ENCODE data around the gene SPAG9.

SPAG9 gene

DNA sequence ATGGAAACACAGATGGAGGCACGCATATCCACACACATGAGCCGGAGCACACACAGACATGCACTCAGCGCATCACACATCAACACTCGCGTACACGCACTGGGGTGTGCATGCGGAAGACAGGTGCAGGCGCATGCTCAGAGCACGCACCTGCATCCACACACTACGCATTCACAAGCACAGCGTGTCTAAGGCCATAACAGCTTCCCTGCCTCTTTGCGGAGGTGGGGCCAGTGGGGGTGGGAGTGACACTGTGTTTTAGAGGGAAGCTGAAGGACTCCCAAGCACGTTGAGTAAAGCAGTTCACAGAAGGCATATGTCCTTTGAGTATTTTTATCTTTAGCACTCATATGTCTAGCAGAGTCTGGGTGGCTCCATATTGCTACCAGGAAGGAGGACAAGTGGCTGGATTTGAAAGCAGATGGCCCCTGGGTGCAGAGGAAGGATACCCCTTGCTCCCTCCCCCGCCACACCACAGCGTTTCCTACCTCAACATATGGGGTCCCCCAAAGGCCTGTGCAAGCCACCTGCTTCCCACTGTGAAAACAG lies 185.9 kb downstream of the SPAG9 start:
- DNase-seq, result no peak

DNA sequence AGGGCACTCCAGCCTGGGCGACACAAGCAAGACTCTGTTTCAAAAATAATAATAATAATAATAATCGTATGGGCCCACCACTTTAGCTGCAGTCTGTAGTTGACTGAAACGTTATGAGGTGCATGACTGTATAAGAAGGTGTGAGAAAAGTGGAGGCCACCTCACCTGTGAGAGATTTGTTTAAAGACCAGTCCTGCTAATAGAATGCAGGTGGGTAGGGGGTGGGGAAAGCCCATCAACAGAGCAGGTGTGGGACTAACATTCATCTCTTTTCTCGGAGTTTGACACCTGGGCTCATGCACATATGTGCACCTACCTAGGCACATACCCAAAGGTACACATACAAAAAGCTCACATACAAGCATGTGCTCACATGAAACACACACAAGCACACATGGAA lies 186.5 kb downstream of the SPAG9 start:
- no peak for DNase-seq

DNA sequence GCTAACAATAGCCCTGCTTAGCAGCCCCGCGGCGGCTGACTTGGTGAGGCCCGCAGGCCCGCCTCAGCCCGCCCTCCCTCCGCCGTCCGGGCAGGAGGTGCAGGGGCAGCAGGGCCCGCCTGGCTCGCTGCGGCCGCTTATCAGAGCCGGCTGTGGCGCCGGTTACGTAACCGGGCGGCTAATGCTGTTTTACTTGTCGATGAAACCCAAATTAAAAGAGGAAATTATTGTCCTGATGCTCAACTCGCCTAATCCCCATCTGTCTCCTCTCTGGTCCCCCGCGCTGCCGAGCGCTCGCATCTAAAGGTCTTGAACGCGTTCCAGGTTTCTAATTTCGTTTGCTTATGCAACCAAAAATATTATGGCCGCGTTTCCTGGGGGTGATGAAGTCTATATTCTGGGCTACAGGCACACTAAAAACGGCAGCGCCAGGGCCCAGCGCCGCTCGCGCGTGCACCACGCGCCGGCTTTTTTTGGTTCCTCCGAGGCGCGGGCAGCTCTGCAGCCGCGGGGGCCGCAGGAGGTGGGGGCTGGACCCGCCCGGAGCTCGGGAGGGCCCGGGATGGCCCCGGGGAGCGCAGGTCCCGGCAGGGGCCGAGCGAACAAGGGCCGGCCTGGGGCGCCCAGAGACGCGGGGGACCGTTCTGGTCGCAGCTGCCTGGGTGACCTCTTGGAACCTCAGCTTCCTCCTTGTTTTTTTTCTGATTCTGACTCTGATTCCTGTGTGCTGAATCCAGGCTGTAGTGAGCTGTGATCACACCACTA lies 189.3 kb downstream of the SPAG9 start:
- DNase-seq, result peak; percentile 86

DNA sequence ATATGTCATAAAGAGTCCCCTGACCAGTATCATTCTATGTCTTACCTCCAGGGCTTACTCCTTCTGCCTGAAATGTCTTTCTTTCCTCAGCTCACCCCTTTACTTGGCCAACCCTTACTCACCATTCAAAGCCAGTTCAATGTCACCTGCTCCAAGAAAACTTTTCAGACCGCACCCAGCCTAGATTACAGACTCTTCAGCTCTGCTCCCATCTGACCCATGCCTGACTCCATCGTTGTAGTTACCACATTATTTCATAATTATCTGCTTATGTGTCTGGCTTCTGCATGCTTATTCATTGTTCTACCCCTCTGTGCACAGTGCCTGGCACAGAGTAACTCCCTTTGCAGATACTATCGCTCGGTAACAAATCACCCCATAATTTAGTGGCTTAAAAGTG lies 192.0 kb downstream of the SPAG9 start:
- DNase-seq, result no peak

DNA sequence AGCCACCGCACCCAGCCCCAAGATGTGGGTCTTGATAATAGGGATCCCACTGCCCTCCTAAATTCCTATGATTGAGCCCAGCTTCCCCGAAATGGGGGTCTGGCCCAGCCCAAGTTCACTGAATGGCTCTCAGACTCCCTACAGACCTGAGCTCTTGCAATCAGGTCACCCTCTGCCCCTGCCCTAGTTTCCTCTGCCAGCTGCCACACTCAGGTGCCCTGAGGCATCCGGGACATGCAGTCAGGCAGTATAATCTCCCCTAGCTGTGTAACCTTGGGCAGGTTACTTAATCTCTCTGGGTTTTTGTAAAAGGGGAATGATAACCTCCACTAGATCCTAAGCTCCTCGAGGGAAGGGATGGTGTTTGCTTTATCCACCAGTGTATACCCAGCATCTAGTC lies 193.4 kb downstream of the SPAG9 start:
- DNase-seq, result no peak

DNA sequence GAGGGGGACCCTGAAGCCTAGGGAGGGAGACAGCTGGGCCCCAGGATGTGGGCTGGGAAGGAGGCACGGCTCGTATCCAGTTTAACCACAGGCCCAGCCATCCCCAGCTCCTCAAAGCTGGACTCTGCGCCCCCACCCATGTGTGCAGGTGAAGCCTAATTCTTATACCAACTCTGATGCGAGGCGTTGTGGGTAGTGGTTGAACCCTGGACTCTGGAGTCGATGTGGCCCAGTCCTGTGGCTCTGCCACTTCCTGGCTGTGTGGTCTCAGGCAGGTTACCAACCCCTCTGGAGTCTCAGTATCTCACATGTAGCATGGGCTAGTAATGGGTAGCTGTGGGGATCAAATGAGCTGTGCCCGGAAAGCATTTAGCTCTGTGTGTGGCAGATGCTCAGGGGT lies 194.1 kb downstream of the SPAG9 start:
- DNase-seq, result no peak

DNA sequence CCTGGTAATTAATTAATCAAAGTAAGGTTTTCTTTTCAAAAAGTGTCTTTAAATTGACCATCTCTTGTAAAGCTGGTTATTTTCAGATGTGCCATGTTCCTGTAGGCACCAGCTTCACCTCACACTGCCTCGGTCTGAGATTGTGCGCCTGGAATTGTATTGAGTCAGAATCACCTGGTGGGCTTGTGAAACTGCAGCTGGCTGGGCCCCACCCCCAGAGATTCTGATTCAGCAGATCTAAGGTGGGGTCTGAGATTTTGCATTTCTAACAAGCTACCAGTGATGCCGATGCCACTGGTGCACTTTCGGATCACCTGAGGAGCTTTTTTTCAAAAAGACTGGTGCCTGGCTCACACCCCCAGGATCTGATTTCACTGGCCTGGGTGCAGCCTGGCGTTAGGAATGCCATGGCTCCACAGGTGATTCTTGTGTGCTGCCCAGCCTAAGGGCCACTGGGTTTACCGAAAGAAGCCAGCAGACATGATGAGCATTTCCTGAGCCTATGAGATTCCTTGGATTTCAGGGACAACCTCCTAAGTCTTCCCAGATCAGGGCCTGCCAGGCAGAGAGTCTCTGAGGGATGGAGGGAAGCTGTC lies 195.3 kb downstream of the SPAG9 start:
- DNase-seq, result no peak

DNA sequence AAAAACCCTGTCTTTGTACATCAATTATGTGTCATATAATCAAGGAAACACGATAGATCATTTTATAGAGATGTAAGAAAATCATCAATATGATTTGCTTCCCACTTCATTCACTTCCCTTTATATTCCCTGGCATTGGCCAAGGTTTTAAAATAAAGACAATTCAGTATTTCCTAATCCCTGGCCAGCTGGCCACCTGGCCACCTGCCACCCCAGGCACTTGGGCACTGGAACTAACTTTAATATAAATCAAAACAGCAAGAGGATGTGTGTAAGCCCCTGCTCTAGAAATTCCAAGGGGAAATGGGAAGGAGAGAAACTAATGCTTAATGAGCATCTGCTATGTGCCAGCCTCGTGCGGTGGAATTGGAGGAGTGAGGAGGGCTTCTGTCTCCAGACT lies 195.9 kb downstream of the SPAG9 start:
- no peak for DNase-seq

DNA sequence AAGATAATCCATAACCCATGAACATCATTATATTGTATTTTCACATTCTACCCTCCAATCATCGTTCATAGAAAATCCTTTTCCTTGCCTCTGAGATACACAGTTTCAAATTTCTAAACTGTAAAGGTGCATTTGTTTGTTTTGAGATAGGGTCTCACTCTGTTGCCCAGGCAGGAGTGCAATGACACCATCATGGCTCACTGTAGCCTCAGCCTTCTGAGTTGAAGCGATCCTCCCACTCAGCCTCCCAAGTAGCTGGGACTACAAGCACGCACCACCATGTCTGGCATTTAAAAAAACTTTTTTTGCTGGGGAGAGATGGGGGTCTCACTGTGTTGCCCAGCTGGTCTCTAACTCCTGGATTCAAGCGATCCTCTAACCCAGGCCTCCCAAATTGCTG lies 196.4 kb downstream of the SPAG9 start:
- DNase-seq, result no peak

DNA sequence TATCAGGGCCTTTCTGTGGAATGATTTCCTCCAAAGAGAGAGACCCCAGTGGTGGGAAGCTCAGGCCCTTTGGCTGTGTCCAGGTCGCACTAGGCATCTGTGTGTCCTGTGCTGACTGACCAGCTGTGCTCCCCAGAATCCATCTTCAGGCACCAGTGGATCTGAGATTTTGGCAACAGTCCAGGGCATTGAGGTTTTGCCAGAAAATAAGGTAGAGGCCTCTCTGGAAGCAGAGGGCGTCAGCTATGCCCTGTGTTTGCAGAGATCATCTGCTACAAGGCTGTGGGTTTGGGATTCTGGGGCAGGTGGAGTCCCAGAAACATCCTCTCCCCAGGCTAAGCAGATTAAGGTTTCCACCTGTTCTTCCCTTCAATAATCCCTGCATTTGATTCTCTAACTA lies 197.1 kb downstream of the SPAG9 start:
- DNase-seq, result no peak

DNA sequence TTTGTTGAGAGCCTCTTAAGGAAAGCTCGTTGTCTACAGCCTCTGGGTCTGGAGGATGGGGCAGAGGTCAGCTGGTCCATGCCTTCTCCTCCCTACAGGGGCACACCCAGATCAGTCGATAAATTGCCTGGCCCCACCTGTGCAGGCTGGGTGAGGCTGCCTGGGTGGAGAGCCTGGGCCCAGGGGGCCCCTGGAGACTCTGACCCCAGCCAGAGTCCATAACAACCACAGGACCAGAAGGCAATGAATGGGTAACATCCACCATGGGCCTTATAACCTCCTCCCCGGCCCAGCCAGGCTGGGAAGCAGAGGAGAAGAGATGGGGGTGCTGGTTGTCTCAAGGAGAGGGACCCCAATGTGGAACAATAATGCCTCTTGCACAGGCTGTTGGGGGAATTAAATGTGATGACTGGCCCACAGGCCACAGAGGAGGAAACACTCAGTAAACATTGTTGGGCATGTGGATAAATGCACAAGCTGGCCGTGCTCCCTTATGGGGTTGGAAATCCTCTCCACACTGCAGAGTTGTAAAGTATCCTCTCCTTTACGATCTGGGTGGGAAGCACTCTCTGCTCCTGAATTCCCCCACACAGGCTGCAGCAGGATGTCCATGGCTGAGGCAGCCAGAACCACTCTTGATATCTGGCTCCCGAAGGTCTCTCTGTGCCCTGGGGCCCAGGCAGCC lies 197.8 kb downstream of the SPAG9 start:
- DNase-seq, result no peak

DNA sequence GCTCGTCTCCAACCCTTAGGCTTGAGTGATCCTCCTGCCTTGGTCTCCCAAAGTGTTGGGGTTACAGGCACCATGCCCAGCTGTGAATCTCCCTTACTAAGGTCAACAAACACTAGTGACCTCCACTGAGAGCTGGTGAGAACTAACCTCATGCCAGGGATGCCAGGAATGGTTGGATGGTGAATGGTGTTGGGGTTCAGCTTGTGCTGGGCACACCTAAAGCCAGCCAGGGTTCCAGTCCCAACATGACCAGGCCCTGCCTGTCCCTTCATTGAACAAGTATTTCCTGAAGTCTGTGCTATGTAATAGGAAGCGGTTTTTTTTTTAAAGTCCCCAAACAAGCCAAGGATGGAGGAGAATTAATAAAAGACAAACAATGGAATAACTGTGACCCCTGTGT lies 198.6 kb downstream of the SPAG9 start:
- DNase-seq, result no peak

DNA sequence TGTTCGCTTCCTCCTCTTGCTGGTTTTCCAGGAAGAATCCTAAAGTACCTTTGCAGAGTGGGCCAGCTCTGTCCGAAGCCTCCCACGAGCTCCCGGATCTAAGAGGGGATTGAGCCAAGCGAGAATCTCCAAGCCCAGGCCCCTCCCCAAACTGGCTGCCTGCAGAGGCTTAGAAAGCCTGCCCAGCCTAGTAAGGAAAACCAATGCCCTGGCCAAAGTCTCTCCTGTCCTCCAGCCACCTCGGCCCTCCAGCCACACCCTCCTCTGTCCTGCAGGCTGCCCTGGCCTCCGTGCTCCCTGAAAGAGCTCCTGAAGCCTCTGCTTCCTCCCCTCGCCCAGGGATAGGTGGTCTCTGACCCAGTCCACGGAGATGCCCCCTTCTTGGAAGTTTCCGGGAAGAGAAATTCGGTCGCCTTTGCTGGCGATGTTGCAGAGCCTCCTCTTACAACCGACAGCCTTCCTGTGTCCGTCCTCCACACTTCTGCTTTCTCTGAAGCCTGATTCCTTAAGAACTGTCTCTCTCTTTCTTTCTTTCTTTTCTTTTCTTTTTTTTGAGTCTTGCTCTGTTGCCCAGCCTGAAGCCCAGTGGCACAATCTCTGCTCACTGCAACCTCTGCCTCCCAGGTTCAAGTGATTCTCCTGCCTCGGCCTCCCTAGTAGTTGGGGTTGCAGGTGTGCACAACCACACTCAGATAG lies 199.6 kb downstream of the SPAG9 start:
- DNase-seq, result no peak

DNA sequence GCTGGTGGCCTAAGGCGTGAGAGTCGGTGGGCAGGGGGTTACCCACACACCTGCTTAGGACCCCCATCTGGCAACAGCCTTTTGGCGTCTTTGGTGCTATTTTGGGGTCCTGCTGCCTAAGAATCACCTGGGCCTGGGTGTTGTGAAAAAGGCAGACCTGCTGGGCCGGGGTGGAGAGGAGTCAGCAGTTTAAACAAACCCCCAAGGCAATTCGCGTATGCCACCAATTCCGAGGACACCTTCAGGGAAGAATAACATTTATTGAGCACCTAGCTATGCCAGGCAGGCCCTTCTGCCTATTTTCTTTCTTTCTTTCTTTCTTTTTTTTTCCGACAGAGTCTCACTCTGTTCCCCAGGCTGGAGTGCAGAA lies 200.6 kb downstream of the SPAG9 start:
- no peak for DNase-seq

DNA sequence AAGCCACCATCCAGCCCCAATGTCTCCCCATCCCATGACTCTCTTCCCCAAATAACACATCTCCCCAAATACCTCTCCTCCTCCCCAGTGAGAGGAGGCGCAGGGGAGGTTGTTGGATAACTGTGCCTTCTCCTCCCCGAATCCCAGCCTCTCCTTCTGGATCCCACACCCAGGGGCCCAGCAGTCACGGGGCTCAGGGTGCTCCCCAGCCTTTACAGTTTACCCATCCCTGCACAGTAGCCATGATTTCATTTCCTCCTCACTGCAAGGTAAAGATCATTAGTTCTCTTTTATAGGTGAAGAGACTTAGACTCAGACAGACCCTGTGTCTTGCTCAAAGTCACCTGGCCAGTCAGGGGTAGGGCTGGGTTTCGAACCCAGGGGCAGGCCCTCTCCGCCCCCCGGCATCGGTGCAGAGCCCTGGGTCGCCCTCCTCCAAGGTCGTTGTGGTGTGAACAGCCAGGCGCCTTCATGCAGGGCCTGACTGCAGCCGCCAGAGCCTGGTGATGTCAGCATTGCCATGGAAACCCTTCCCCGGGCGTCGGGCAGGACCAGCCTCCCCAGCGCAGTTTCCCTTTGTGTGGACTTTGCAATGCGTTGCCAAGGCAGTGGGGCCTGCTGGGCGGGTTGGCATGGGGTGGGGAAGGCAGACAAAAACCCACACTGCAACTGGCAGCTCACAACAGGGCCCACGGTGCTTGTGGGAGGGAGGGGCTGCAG lies 201.2 kb downstream of the SPAG9 start:
- DNase-seq, result peak; percentile 84

DNA sequence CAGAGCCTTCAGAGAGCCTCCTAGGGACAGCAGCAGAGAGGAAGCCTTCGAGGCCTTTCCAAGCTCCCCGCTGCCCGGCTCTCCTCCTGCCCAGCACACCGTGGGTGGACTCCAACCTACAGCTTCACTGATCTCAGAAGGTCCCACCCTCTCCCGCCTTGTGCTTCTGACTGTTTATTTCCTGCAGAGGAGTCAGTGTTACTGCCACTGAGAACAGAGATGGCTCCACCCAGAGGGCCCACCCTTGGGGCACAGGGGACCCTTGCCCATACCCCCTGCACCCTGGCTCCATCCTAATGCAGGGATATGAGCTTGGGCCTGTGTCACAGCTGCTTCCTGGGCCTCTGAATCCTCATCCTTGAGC lies 201.8 kb downstream of the SPAG9 start:
- DNase-seq, result no peak

DNA sequence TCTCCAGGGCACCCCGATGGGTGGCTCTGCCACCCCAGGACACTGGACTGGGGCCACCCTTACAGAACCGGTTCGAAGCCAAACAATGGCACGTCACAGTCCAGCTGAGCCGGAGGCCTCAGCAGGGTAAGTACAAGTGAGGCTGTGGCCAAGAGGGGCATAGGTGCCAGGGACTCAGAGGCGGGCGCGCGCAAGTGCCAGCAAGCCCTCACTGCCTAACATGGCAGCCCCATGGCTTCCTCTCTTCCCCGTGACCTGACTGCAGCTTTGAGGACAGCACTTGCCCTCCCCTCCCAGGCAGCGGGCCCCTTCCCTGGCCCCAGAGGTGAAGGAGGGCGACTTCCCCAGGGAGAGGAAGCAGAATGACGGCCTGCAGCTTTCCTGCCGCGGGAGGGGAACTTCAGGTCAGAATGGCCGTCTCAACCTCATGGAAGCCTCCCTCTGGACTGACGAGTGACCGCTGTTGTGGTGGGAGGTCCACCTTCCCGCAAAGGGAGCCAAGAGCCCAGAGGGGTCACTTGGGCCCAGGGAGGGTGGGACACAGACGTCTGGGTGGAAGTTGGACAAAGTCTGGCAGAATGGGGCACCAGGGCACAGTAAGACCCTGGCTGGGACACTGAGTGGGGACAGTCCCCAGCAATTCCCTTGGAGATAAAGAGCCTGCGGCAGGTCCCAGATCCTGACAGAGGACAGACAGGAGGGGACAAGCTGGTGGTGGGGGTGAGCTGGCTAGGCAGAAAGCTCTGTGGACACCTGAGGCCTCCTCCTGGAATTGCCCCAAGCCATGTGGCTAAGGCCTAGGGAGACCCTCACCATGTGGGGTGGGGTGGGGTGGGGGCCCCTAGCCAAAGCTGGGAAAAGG lies 202.4 kb downstream of the SPAG9 start:
- no peak for DNase-seq

DNA sequence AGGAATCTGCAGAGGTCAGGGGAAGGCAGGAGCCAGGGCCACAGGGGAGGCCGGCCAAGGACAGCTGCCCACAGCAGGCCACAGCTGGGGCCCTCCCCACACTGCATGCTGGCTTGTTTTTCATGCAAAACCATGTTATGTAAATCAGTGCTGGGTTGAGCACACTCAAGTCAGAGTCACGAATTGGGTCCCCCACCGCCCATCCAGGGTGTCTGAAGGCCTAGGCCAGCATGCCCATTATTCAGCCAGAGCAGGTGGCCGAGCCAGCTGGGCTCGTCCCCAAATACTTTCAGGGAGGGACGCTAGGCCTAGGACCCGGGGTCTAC lies 203.3 kb downstream of the SPAG9 start:
- DNase-seq, result no peak

DNA sequence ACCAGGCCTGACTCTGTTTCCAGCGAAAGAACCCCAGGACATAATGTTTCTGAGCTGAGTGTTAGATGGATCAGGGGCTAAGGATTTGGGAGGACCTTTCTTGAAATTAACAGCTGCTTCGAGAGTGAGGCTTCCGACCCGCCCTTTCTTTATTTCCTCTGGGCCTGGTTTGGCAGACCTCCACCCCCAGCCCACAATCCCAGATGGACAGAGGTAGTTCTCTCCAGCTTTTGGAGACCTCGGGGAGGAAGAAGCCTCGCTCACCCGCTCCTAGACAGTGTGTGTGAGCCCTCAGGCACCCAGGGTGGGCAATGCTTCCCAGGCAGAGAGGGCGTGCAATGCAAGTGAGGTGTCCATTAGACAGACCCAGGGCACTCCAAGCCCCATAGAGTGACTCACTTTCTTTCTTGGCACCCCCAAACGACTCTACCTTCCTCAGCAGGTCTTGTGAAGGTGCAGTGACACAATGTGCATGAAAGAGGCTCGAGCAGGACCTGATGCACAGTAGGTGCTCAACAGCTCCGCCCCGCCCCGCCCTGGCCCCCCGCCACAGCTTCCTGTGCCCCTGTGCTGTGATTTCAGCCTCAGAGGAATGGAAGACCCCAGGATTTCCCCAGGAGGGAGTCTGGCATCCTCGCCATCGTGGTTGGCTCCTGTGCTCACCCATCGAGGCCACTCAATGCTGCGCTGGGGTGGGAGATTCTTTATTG lies 203.8 kb downstream of the SPAG9 start:
- no peak for DNase-seq

DNA sequence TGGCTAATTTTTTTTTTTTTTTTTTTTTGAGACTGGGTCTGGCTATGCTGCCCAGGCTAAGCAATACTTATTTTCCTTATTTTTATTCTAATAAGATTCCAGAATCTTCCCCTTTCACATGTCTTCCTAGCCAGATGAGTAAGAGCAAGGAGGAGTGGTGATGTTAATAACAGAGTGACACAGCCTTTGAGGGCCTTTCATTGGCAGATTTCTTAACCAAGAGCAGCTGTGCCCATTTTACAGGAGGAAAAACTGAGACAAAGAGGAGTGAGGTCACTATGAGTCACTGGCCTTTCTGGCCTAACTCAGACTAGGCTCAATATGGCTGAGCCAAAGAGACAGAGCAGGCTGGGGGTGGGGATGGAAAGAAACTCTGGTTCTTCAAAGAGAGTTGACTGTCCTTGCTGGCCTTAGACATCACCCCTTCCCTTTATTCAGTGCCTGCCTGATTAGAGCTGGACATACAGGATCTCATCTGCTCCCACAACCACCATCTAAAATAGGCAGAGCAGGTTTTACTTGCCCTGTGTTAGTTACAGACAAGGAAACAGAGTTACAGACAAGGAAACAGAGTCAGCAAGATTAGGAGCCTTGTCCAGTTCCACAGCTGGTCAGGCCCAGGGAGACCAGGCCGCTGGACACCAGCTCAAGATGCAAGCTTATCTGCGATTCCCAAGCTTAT lies 204.5 kb downstream of the SPAG9 start:
- DNase-seq, result no peak

Measured in activated CD8-positive, alpha-beta memory T cell treated with anti-CD3 and anti-CD28 coated beads for 24 hours (primary cell).